OCI-LY7 (cell line): ENCODE measurements around the gene GATA5. TPM values are rescaled to one million over a fixed set of nuclear protein-coding genes. Genes with fewer than 3 reads are reported as not detected.

ENCODE experiments used
- BruUV-seq: library from RNA; stranded (reverse); fragments of 400-500 nt; replicated peaks from 2 replicates; lab custom pipeline; 2021; lab: Mats Ljungman, UMichigan
- CTCF ChIA-PET: fragments of 300-600 bp; sonication (Branson Sonifier 250); formaldehyde crosslinking; loops from one replicate; lab custom pipeline; 2022; ENCODE audit warnings: antibody characterized with exemption; ENCODE audit not compliant: unreplicated experiment; lab: Charles Lee
- POLR2A ChIA-PET: fragments of 300-600 bp; sonication (Branson Sonifier 250); formaldehyde crosslinking; loops from one replicate; lab custom pipeline; 2022; ENCODE audit warnings: antibody characterized with exemption; lab: Charles Lee
- DNase-seq: peaks from one replicate; pipeline ENCODE4 v3.0.0-alpha.2; 2015; ENCODE audit warnings: low spot score
- H2AFZ ChIP-seq: fragments of 200-600 bp; sonication (generic), shearing (Covaris generic); 2 replicates; pipeline ENCODE4 v1.6.1; 2014; ENCODE audit warnings: mild to moderate bottlenecking, antibody characterized with exemption, low read length, moderate library complexity
- H3K27ac ChIP-seq: fragments of 200-600 bp; sonication (generic); 2 replicates; pipeline ENCODE4 v1.5.1; 2014; ENCODE audit warnings: mixed run types, low read depth, mild to moderate bottlenecking, moderate library complexity, low read length, inconsistent platforms; ENCODE audit not compliant: poor library complexity, severe bottlenecking
- H3K36me3 ChIP-seq: fragments of 200-600 bp; sonication (generic); 2 replicates; pipeline ENCODE4 v1.6.1; 2014; ENCODE audit warnings: mild to moderate bottlenecking, antibody characterized with exemption, low read length, moderate library complexity, mixed read lengths; ENCODE audit not compliant: insufficient read depth
- H3K4me1 ChIP-seq: fragments of 200-600 bp; sonication (generic); 2 replicates; pipeline ENCODE4 v1.5.1; 2014; ENCODE audit warnings: mild to moderate bottlenecking, low read length; ENCODE audit not compliant: insufficient read depth, poor library complexity, severe bottlenecking
- H3K4me2 ChIP-seq: fragments of 200-600 bp; sonication (generic); 2 replicates; pipeline ENCODE4 v1.6.1; 2014; ENCODE audit warnings: mild to moderate bottlenecking, low read length
- H3K4me3 ChIP-seq: fragments of 200-600 bp; sonication (generic); 2 replicates; pipeline ENCODE4 v1.5.1; 2014; ENCODE audit warnings: mild to moderate bottlenecking, low read depth, low read length; ENCODE audit not compliant: poor library complexity, severe bottlenecking
- H3K79me2 ChIP-seq: fragments of 200-600 bp; sonication (generic); 2 replicates; pipeline ENCODE4 v1.6.1; 2016; ENCODE audit warnings: low read depth, mild to moderate bottlenecking, low read length, moderate library complexity, mixed read lengths; ENCODE audit not compliant: insufficient read depth
- H3K9me2 ChIP-seq: fragments of 200-600 bp; sonication (generic); 2 replicates; pipeline ENCODE4 v1.6.1; 2016; ENCODE audit warnings: mild to moderate bottlenecking, low read length, mixed read lengths; ENCODE audit not compliant: insufficient read depth
- H3K9me3 ChIP-seq: fragments of 200-600 bp; sonication (generic); 2 replicates; pipeline ENCODE4 v1.6.1; 2014; ENCODE audit warnings: mild to moderate bottlenecking, mixed run types, low read length, mixed read lengths
- H4K20me1 ChIP-seq: fragments of 200-600 bp; sonication (generic); 2 replicates; pipeline ENCODE4 v1.6.1; 2014; ENCODE audit warnings: mild to moderate bottlenecking, antibody characterized with exemption, low read length, moderate library complexity, mixed read lengths; ENCODE audit not compliant: insufficient read depth
- EZH2phosphoT487 ChIP-seq: fragments of 200-600 bp; sonication (generic); IDR thresholded peaks from 2 replicates; pipeline ENCODE4 v1.6.1; 2018; ENCODE audit warnings: low read depth, borderline replicate concordance, mild to moderate bottlenecking, mixed run types, antibody characterized with exemption, low read length, moderate library complexity, mixed read lengths
- intact Hi-C: fragments of 100-400 bp; cut with micrococcal nuclease; formaldehyde crosslinking; loops from one replicate; pipeline ENCODE4 v1.10.0; 2022; ENCODE audit not compliant: unreplicated experiment
- total RNA-seq, 2 experiments: library from RNA; depleted of rRNA in 1 of 2; stranded (reverse); fragments of >200 nt in 1 of 2; shearing (Covaris generic) in 1 of 2; gene quantifications; 2 replicates each; pipeline ENCODE4 v1.2.3, GENCODE V29; 2014 to 2022
- TF ChIP-seq, protein P1 (sequence below): fragments of 200-600 bp; sonication (generic); conservative IDR thresholded peaks from 2 replicates; pipeline ENCODE4 v1.5.1; 2014; ENCODE audit warnings: mild to moderate bottlenecking, antibody characterized with exemption, low read length, moderate library complexity, mixed read lengths

Gene GATA5
- total RNA-seq, 2 experiments from 2014 or later: not detected

DNA sequence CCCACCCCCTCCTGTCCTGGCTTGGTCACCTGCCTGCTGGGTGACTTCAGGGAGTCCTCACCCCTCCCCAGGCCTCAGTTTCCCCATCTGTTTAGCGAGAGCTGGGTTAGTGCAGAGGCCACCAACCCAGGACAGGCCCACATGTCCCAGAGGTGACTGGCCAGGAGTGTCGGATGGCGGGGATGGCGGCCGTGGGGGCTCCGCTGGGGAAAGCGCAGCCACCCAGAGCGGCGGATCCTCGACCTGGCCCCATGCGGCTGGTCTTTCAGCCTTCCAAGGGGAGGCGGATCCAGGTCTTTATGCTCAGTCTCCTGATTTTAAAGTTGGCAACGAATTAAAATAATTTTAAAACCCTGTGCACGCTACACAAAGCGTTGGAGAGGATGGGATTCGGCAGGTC, 31.0 kb upstream of the GATA5 start:
- DNase-seq: no peak
- TF ChIP-seq EZH2phosphoT487: no peak
- TF ChIP-seq, protein P1, sequence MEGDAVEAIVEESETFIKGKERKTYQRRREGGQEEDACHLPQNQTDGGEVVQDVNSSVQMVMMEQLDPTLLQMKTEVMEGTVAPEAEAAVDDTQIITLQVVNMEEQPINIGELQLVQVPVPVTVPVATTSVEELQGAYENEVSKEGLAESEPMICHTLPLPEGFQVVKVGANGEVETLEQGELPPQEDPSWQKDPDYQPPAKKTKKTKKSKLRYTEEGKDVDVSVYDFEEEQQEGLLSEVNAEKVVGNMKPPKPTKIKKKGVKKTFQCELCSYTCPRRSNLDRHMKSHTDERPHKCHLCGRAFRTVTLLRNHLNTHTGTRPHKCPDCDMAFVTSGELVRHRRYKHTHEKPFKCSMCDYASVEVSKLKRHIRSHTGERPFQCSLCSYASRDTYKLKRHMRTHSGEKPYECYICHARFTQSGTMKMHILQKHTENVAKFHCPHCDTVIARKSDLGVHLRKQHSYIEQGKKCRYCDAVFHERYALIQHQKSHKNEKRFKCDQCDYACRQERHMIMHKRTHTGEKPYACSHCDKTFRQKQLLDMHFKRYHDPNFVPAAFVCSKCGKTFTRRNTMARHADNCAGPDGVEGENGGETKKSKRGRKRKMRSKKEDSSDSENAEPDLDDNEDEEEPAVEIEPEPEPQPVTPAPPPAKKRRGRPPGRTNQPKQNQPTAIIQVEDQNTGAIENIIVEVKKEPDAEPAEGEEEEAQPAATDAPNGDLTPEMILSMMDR: no peak
- Histone ChIP-seq H3K27ac (no peak overlapping the region), H3K4me3 (no peak overlapping the region), H3K36me3 (no peaks in the 10 kb centered on the region), H3K4me2 (no peak overlapping the region), H4K20me1 (no peaks in the 10 kb centered on the region), H3K9me3 (no peaks in the 10 kb centered on the region), H3K9me2 (no peaks in the 10 kb centered on the region), H3K4me1 (no peaks in the 10 kb centered on the region), H2AFZ (no peak overlapping the region), H3K79me2 (no peaks in the 10 kb centered on the region)
- BruUV-seq: no TSS peak
- intact Hi-C loops: no loop called here
- POLR2A ChIA-PET: no interaction called here
- CTCF ChIA-PET: no interaction called here

DNA sequence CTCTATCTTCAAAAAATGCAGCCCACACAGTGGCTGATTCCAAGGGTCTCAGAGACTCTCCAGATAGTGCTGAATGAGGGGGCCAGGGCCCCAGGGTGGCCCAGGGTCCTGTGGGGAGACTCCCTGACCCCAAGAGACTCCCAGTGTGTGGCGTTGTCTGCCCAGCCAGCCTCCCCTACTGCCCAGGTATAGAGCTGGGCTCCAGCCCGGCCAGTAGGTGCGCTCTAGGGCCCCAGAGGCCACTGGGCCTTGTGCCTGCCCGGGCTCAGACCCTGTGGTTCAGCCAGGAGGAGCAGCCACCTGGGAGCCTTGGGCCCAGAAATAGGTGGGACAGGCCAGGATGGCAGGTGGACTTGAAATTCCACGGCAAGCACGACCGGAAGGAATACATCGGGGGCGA, 30.3 kb upstream of the GATA5 start:
- BruUV-seq: no TSS peak
- no peak for TF ChIP-seq EZH2phosphoT487
- TF ChIP-seq, protein P1: no peak
- Histone ChIP-seq H3K79me2 (no peaks in the 10 kb centered on the region), H3K4me2 (no peak overlapping the region), H3K36me3 (no peaks in the 10 kb centered on the region), H3K9me3 (no peaks in the 10 kb centered on the region), H3K9me2 (no peaks in the 10 kb centered on the region), H4K20me1 (no peaks in the 10 kb centered on the region), H3K4me1 (no peaks in the 10 kb centered on the region), H3K4me3 (no peak overlapping the region), H3K27ac (no peak overlapping the region), H2AFZ (no peak overlapping the region)
- intact Hi-C loops: no loop called here
- no peak for DNase-seq
- ChIA-PET CTCF (no interaction called here), POLR2A (no interaction called here)

DNA sequence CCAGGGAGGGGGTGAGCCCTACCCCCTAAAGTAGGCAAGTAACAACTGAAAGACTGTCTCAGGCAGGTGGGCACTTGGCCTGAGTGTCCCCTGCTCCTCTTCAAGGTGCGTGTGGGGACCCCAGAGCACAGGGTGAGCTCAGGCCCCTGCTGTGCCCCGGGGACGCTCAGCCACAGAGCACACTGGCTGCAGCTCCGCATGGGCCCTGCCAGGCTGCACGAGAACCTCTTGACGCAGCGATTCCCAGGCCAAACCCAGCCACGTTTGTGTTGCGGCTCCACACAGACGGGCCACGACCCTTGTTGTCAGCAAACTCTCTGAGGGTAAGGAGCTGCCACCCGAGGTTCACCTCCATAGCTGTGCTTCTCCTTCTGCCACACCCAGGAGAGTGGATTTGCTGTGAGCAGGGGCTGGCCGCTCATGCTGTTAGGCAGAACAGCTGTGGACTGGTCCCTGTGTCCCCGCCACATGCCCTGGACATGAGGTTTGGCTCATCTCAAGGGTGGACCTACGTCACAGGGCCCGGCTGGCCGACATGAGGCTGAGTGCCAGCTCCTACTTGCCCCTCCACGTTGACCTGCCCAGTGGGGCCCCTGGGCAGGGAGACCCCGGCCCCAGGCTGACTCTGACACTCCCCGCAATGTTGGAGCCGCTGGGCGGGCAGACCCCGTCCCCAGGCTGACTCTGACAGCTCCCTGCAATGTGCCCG, 29.7 kb upstream of the GATA5 start:
- BruUV-seq: no TSS peak
- TF ChIP-seq, protein P1: no peak
- TF ChIP-seq EZH2phosphoT487: no peak
- DNase-seq: no peak
- Histone ChIP-seq H2AFZ (no peak overlapping the region), H3K4me1 (no peaks in the 10 kb centered on the region), H3K79me2 (no peaks in the 10 kb centered on the region), H3K4me2 (no peak overlapping the region), H3K27ac (no peak overlapping the region), H4K20me1 (no peaks in the 10 kb centered on the region), H3K9me3 (no peaks in the 10 kb centered on the region), H3K4me3 (no peak overlapping the region), H3K36me3 (no peaks in the 10 kb centered on the region), H3K9me2 (no peaks in the 10 kb centered on the region)
- ChIA-PET CTCF (no interaction called here), POLR2A (no interaction called here)
- intact Hi-C loops: no loop called here
